Pancreas (tissue), 10 donors: ENCODE measurements around the gene SBF1. TPM values are rescaled to one million over a fixed set of nuclear protein-coding genes. Genes with fewer than 3 reads are reported as not detected.
A peak's percentile ranks its signal among the peaks of the same experiment; 100 is the strongest.

Experiments used
- ATAC-seq, 4 donors: fragments of 200-7000 bp; cut with Tn5 transposase; one replicate each; pipeline versions ENCODE4 v1.8.0 to v1.9.1; 2020; ENCODE audit warnings: mild to moderate bottlenecking in 4 of 4, moderate library complexity in 4 of 4
- DNase-seq, 6 donors: peaks; one replicate each; pipeline ENCODE4 v3.0.0-alpha.2; 2020
- FAIRE-seq: peaks from 2 replicates; lab custom pipeline; 2012; peaks lifted over from hg19 to GRCh38; lab: Jason Lieb, UNC
- H3K27ac ChIP-seq, 4 donors: fragments of 200-600 bp; sonication (generic); 1 replicate in 3 of 4; 2 replicates in 1 of 4; pipeline versions ENCODE4 v1.5.0 to v1.8.0; 2020
- H3K27me3 ChIP-seq, 4 donors: fragments of 200-600 bp; one replicate each; pipeline ENCODE4 v1.8.0; 2021
- H3K36me3 ChIP-seq, 3 donors: fragments of 200-600 bp; sonication (generic) in 1 of 3; one replicate each; pipeline versions ENCODE4 v1.5.0 to v1.8.0; 2020 to 2021
- H3K4me1 ChIP-seq, 3 donors: fragments of 200-600 bp; one replicate each; pipeline ENCODE4 v1.8.0; 2021
- H3K4me3 ChIP-seq, 4 donors: fragments of 200-600 bp; sonication (generic) in 2 of 4; one replicate each; pipeline versions ENCODE4 v1.5.0 to v1.8.0; 2020 to 2021
- H3K9me3 ChIP-seq, 4 donors: fragments of 200-600 bp; one replicate each; pipeline ENCODE4 v1.8.0; 2021
- WGBS, 2 donors: extraction: QIAGEN DNeasy Blood & Tissue Kit; methylation state at CpG; one replicate each; pipeline ENCODE4 v1.1.7; 2013; 5-methylcytosine and 5-hydroxymethylcytosine counted together
- intact Hi-C, 3 donors: fragments of 100-400 bp; cut with DNase I; formaldehyde crosslinking; loops; one replicate each; pipeline versions ENCODE4 v1.11.1 to v1.14.2; 2022
- polyA plus RNA-seq, 2 donors: library from polyadenylated mRNA; stranded (reverse); fragments of 200-250 nt; gene quantifications; one replicate each; pipeline ENCODE4 v1.2.3, GENCODE V29; 2013
- total RNA-seq, 6 donors: library from RNA; stranded (reverse); fragmentation: NEBNext Ultra II Directional in 4 of 6; extraction: Animal tissue kit (Norgen Biotek cat#: 25700) in 4 of 6; gene quantifications; one replicate each; pipeline versions ENCODE4 v1.2.1 to v1.2.4, GENCODE V29; 2021 to 2023
- TF ChIP-seq, protein P1 (sequence below), 4 donors: fragments of 200-600 bp; sonication (generic) in 3 of 4; IDR thresholded peaks; one replicate each; pipeline versions ENCODE4 v1.5.0 to v1.8.0; 2021; ENCODE audit warnings: antibody characterized with exemption in 4 of 4
- donor health status: healthy with polysubstance abuse.
- donor health status: DM: no; HTN: no; CAD: no; lungs with moderate emphysema.
- donor health status: DM: no; HTN: no; CAD: no.
- donor health status: control.
- donor health status: control.
- donor health status: Bipolar disorder and iron deficiency.
- donor health status: DM: yes; HTN: yes; CAD: no.
- donor health status: DM: no; HTN: no; CAD: no.
- donor health status: DM: no; HTN: no; CAD: no.
- donor health status: DM: yes; HTN: yes; CAD: no.

SBF1 gene
- total and polyA plus RNA-seq, 8 donors, result 36.8 to 76.5 (median 56.1) TPM

DNA sequence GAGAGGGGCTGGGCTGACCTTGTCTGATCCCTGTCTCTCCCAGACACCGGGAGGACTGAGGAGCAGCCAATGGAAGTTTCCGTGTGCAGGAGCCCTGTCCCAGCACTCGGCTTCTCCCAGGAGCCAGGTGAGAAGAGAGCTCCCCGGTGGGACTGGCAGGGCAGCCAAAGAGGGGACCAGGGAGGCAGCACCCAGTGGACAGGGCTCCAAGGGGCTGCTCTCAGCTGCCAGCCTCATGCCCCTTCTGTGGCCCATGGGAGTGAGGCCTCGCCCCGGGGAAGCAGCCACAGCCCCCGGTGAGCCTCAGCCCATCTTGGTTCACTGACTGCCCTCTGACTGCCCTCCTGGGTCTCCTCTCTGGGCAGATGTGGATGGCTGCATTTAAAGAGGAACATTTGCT is 43.8 kb upstream of the SBF1 start:
- Histone ChIP-seq H3K36me3 (peaks cover 0 to 51% (median 19%) of the 10 kb centered on the region in 3 donors), H3K9me3 (no peaks in the 10 kb centered on the region), H3K4me1 (no peaks in the 10 kb centered on the region), H3K27ac (no peak overlapping the region), H3K4me3 (no peak overlapping the region), H3K27me3 (no peaks in the 10 kb centered on the region)
- TF ChIP-seq, protein P1, sequence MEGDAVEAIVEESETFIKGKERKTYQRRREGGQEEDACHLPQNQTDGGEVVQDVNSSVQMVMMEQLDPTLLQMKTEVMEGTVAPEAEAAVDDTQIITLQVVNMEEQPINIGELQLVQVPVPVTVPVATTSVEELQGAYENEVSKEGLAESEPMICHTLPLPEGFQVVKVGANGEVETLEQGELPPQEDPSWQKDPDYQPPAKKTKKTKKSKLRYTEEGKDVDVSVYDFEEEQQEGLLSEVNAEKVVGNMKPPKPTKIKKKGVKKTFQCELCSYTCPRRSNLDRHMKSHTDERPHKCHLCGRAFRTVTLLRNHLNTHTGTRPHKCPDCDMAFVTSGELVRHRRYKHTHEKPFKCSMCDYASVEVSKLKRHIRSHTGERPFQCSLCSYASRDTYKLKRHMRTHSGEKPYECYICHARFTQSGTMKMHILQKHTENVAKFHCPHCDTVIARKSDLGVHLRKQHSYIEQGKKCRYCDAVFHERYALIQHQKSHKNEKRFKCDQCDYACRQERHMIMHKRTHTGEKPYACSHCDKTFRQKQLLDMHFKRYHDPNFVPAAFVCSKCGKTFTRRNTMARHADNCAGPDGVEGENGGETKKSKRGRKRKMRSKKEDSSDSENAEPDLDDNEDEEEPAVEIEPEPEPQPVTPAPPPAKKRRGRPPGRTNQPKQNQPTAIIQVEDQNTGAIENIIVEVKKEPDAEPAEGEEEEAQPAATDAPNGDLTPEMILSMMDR (IDR thresholded peaks at IDR 0.05), result no peak
- no peak for FAIRE-seq
- DNase-seq, result peak in 1 of 6 donors; percentile 50
- intact Hi-C loops, result no loop called here
- ATAC-seq, result no peak
- WGBS, 2 donors, result 94% methylated on average over 7 of the region's 7 CpGs

DNA sequence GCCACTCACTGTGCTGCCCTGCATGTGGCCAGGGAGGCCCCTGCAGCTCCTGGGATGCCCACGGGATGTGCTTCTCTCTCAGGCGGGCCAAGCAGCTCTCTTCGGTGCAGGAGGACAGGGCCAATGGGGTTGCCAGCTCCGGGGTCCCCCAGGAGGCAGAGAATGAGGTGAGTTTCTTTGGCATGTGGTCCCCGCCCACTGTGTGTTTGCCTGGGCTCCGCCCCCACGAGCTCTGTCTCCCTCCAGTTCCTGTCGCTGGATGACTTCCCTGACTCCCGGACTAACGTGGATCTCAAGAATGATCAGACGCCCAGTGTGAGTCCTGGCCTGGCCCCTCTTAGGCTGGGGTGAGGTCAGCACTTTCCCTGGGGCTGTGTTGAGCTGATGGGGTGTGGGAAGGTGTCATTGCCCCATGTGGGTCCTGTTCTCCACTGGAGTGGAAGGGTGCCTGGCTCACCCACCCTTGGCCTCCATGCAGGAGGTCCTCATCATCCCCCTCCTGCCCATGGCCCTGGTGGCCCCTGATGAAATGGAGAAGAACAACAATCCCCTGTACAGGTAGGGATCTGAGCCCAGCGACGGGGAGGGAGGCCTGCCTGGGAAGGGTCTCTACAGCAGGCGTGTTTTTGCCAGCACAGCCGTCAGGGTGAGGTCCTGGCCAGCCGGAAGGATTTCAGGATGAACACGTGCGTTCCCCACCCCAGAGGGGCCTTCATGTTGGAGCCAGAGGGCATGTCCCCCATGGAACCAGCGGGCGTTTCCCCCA is 42.8 kb upstream of the SBF1 start:
- no peak for ATAC-seq
- FAIRE-seq, result no peak
- no peaks in the 10 kb centered on the region for H3K4me1 ChIP-seq
- no peaks in the 10 kb centered on the region for H3K27me3 ChIP-seq
- peaks cover 0 to 42% (median 13%) of the 10 kb centered on the region in 3 donors for H3K36me3 ChIP-seq
- no peak overlapping the region for H3K4me3 ChIP-seq
- WGBS, 2 donors, result 87 to 89% methylated on average over 20 of the region's 20 CpGs
- no peaks in the 10 kb centered on the region for H3K9me3 ChIP-seq
- no peak overlapping the region for H3K27ac ChIP-seq
- TF ChIP-seq, protein P1 (IDR thresholded peaks at IDR 0.05), result no peak
- intact Hi-C loops, result no loop called here
- peak in 1 of 6 donors; percentile 39 for DNase-seq

DNA sequence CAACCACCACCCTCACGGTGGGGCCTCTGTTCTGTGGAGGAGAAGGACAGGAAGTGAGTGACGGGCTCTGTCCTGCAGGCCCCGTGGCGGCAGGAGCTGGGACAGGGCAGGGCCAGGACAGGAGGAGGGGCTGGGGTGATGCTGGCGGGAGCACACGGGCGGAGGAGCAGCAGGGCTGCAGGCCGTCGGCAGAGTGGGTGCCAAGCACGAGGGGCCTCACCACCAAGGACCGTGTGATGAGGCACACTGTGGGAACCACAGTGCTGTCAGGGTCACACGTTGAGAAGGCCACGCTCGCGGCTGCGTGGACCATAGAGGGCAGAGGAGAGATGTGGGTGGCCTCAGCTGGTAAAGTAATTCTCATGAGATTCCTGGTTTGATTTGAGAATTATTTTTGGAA is 42.1 kb upstream of the SBF1 start:
- ATAC-seq, result no peak
- 83 to 84% methylated on average over 16 of the region's 16 CpGs for WGBS, 2 donors
- intact Hi-C loops, result no loop called here
- Histone ChIP-seq H3K9me3 (no peaks in the 10 kb centered on the region), H3K4me3 (no peak overlapping the region), H3K27ac (no peak overlapping the region), H3K4me1 (no peaks in the 10 kb centered on the region), H3K27me3 (no peaks in the 10 kb centered on the region), H3K36me3 (peaks cover 0 to 34% (median 8%) of the 10 kb centered on the region in 3 donors)
- DNase-seq, result no peak
- TF ChIP-seq, protein P1 (IDR thresholded peaks at IDR 0.05), result no peak
- FAIRE-seq, result no peak

DNA sequence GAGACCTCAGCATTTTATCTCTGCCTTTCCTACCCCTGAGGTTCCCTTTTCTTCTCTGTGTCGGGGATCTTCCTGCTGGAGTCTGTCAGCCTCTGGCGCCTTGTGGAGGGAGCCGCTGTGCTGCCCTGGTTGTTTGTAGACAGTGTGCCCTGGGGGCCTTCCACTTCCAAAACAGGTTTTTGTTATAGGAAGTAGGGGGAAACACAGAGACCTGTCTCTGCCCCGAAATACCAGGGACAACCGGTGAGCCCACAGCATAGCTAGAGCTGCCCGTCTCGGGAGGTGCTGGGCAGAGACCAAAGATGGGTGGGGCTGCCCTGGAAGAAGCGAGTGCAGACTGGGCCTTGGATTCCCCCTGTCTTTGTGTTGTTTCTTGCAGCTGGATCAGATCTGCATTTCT is 41.2 kb upstream of the SBF1 start:
- TF ChIP-seq, protein P1 (IDR thresholded peaks at IDR 0.05), result no peak
- intact Hi-C loops, result no loop called here
- Histone ChIP-seq H3K4me3 (no peak overlapping the region), H3K27ac (no peak overlapping the region), H3K9me3 (no peaks in the 10 kb centered on the region), H3K4me1 (no peaks in the 10 kb centered on the region), H3K27me3 (no peaks in the 10 kb centered on the region), H3K36me3 (peaks cover 0 to 31% (median 8%) of the 10 kb centered on the region in 3 donors)
- whole genome bisulfite sequencing, 2 donors, result 90 to 93% methylated on average over 8 of the region's 8 CpGs
- ATAC-seq, result no peak
- no peak for FAIRE-seq
- no peak for DNase-seq

DNA sequence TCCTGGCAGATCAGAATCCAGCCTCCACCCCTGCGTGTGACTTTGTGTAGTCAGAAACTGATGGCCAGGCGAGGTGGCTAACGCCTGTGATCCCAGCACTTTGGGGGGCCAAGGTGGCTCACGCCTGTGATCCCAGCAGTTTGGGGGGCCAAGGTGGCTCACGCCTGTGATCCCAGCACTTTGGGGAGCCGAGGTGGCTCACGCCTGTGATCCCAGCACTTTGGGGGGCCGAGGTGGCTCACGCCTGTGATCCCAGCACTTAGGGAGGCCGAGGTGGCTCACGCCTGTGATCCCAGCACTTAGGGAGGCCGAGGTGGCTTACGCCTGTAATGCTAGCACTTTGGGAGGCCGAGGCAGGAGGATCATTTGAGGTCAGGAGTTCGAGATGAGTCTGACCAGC is 38.3 kb upstream of the SBF1 start:
- no peak for DNase-seq
- FAIRE-seq, result no peak
- TF ChIP-seq, protein P1 (IDR thresholded peaks at IDR 0.05), result no peak
- WGBS, 2 donors, result 92 to 93% methylated on average over 15 of the region's 15 CpGs
- ATAC-seq, result no peak
- no peaks in the 10 kb centered on the region for H3K27me3 ChIP-seq
- H3K4me1 ChIP-seq, result peaks cover 0 to 8% (median 0%) of the 10 kb centered on the region in 3 donors
- intact Hi-C loops, result no loop called here
- no peak overlapping the region for H3K4me3 ChIP-seq
- no peak overlapping the region for H3K27ac ChIP-seq
- H3K9me3 ChIP-seq, result no peaks in the 10 kb centered on the region
- peaks cover 0 to 12% (median 0%) of the 10 kb centered on the region in 3 donors for H3K36me3 ChIP-seq
